Anterior cingulate cortex (tissue), 58 donors: Measurements from ENCODE around the gene UQCR10.

ENCODE experiments used
- DNase-seq, 58 donors: peaks; one replicate each; lab custom pipeline; 2025; lab: John Stamatoyannopoulos, UW

The UQCR10 gene

GRCh38 chr22:29758068-29758622, 9.0 kb upstream of the UQCR10 start:
- no peak for DNase-seq

GRCh38 chr22:29758959-29759358, 8.2 kb upstream of the UQCR10 start:
- no peak for DNase-seq

- no peak for DNase-seq
These were observed 4.9 kb upstream of the UQCR10 start for GRCh38 chr22:29762263-29762662.

GRCh38 chr22:29765905-29766631, 1.1 kb upstream of the UQCR10 start:
- DNase-seq = no peak

GRCh38 chr22:29766632-29767170, 468 bp upstream of the UQCR10 start, which contains the start of gene ZMAT5:
Gene ZMAT5, minus strand, starts transcription at chr22:29767007. Its CDS starts 18,463 bp downstream, at chr22:29748544.
- peak; percentile 39 to 98 (median 92) for DNase-seq

- no peak for DNase-seq
These were observed 1.0 kb downstream of the UQCR10 start for GRCh38 chr22:29768052-29768693.

- no peak for DNase-seq
These were observed 2.7 kb downstream of the UQCR10 start for GRCh38 chr22:29769723-29770321.

GRCh38 chr22:29772170-29772641, 5.0 kb downstream of the UQCR10 start:
- peak in 15 of 58 donors; percentile 4 to 42 (median 14) for DNase-seq

- peak in 1 of 58 donors; percentile 26 for DNase-seq
These were observed 6.1 kb downstream of the UQCR10 start for GRCh38 chr22:29773233-29773632.

GRCh38 chr22:29780220-29780619, 13.1 kb downstream of the UQCR10 start:
- no peak for DNase-seq

GRCh38 chr22:29780748-29781676, 13.8 kb downstream of the UQCR10 start:
- peak in 31 of 58 donors; percentile 3 to 81 (median 36) for DNase-seq

- peak in 44 of 58 donors; percentile 4 to 69 (median 32) for DNase-seq
These were observed 15.1 kb downstream of the UQCR10 start for GRCh38 chr22:29782061-29782845.

- DNase-seq = peak in 53 of 58 donors; percentile 7 to 84 (median 47)
These were observed 17.5 kb downstream of the UQCR10 start for GRCh38 chr22:29784451-29785361.

GRCh38 chr22:29786031-29786430, 18.9 kb downstream of the UQCR10 start:
- DNase-seq = peak in 1 of 58 donors; percentile 6

GRCh38 chr22:29787371-29787980, 20.3 kb downstream of the UQCR10 start:
- DNase-seq = no peak

- DNase-seq = no peak
These were observed 21.4 kb downstream of the UQCR10 start for GRCh38 chr22:29788339-29789279.
